Renal pelvis (tissue), 4 donors: ENCODE measurements around the gene TCF15. TPM values are rescaled to one million over a fixed set of nuclear protein-coding genes. Genes with fewer than 3 reads are reported as not detected.

Source experiments
- DNase-seq: peaks from one replicate; pipeline ENCODE4 v3.0.0-alpha.2; 2013
- polyA plus RNA-seq, 3 donors: library from polyadenylated mRNA; unstranded; fragments of 120-200 nt; gene quantifications; one replicate each; pipeline ENCODE4 v1.2.1, GENCODE V29; 2013; ENCODE audit not compliant: insufficient read length in 3 of 3

Gene TCF15
- polyA plus RNA-seq, 3 donors: 0.96 to 1.9 (median 1.3) TPM

GRCh38 chr20:560680-561079, 49.4 kb downstream of the TCF15 start:
- DNase-seq: no peak

GRCh38 chr20:558117-558516, 52.0 kb downstream of the TCF15 start:
- DNase-seq: no peak

DNA sequence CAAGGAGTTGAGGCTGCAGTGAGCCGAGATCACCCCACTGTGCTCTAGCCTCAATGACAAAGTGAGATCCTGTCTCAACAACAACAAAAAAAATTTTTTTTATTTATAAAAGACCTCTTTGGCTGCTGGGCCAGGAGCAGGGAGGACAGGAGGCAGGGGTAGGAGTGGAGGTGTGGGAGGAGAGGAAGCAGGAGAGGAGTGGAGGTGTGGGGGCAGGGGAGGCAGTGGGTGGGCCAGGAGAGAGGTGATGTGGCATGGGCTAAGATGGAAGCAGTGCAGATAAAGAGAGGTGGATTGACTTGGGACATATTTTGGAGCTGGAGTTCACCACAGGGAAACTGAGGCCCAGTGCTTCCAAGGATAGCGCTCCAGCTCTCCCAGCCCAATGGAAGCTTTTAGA, 53.1 kb downstream of the TCF15 start:
- DNase-seq: no peak

- DNase-seq: no peak
These were observed 54.1 kb downstream of the TCF15 start for GRCh38 chr20:555976-556385.

Other genes with a start within 250 kb of the TCF15 start
- 1 to 10 TPM; 4.1 to 5.1 (median 4.2) TPM for gene TRIB3, start 229.5 kb downstream of the TCF15 start, polyA plus RNA-seq
- 100 to 1,000 TPM in 1 of 3 donors, 10 to 100 TPM in 2; 82.5 to 105 (median 93.2) TPM for gene RBCK1, start 202.0 kb downstream of the TCF15 start, polyA plus RNA-seq
- 10 to 100 TPM; 32.2 to 37.1 (median 35.1) TPM for gene TBC1D20, start 147.8 kb downstream of the TCF15 start, polyA plus RNA-seq
- gene CSNK2A1, start 66.5 kb downstream of the TCF15 start, polyA plus RNA-seq: 100 to 1,000 TPM; 123 to 150 (median 147) TPM
- gene SRXN1, start 42.9 kb upstream of the TCF15 start, polyA plus RNA-seq: 10 to 100 TPM; 11.2 to 14.3 (median 12.1) TPM
- under 1 TPM in 2 of 3 donors, not detected in 1; 0.06 to 0.07 TPM for gene SCRT2, start 65.5 kb upstream of the TCF15 start, polyA plus RNA-seq
- gene SLC52A3, start 158.2 kb upstream of the TCF15 start, polyA plus RNA-seq: 1 to 10 TPM; 4.1 to 5.9 (median 4.3) TPM
- gene FAM110A, start 223.4 kb upstream of the TCF15 start, polyA plus RNA-seq: 10 to 100 TPM in 2 of 3 donors, 1 to 10 TPM in 1; 9.6 to 12.0 (median 12.0) TPM